Measurements from ENCODE around the gene GRIN1. TPM values are rescaled to one million over a fixed set of nuclear protein-coding genes. Genes with fewer than 3 reads are reported as not detected.

GRIN1 gene
- total and polyA plus RNA-seq, 2 of the 8 experiments (the other 6 are each of a cell fraction or from before 2014, with no cell fraction given): 0.48 to 2.1 TPM

GRCh38 chr9:137089232-137089947 is 49.6 kb upstream of the GRIN1 start:
- H3K14ac ChIP-seq (ENCODE audit: insufficient read length): no peak overlapping the region
- DNase-seq (ENCODE audit: low read depth in 1 of 2, low spot score in 2 of 2): no peak
- no peak overlapping the region for H2BK120ac ChIP-seq (replicated peaks; ENCODE audit: low read depth, low read length)
- peaks cover 0 to 9% (median 3%) of the 10 kb centered on the region in 4 experiments; a peak in 5 of 7 replicates for H3K27me3 ChIP-seq (replicated peaks in 1 of 4; ENCODE audit: control insufficient read depth in 3 of 4, extremely low read depth in 1 of 4, insufficient read depth in 3 of 4, low read length in 3 of 4)
- no peak overlapping the region for H3K18ac ChIP-seq (ENCODE audit: extremely low read depth, low read length)
- H3K4me2 ChIP-seq (ENCODE audit: insufficient read depth in 1 of 2, low read depth in 2 of 2, low read length in 2 of 2): no peak overlapping the region
- H3K79me1 ChIP-seq (ENCODE audit: low read depth, low read length): no peaks in the 10 kb centered on the region
- H3K4ac ChIP-seq (replicated peaks; ENCODE audit: insufficient read length, low read depth, low read length): no peak overlapping the region
- ChIA-PET CTCF (ENCODE audit: partially characterized antibody) (interaction anchor here (0.8 to 7.8 kb wide), 6 partner anchors 9 to 147 kb away, joined by 3 to 80 read pairs (median 4); partner anchors contain the start of gene SAPCD2), POLR2A (ENCODE audit: partially characterized antibody) (interaction anchor here (1.3 kb wide), 1 partner anchor 20 kb away, joined by 4 read pairs; no protein-coding TSS in a partner anchor)
- no peak overlapping the region for H4K5ac ChIP-seq (ENCODE audit: insufficient read length, low read depth, low read length)
- peaks cover 0 to 10% (median 4%) of the 10 kb centered on the region in 4 experiments; a peak in 4 of 7 replicates for H3K4me1 ChIP-seq (replicated peaks in 1 of 4; ENCODE audit: control insufficient read depth in 3 of 4, insufficient read depth in 4 of 4, low read length in 3 of 4)
- H3K23ac ChIP-seq (ENCODE audit: insufficient read length): no peak overlapping the region
- H3K79me2 ChIP-seq (ENCODE audit: control insufficient read depth in 1 of 2, insufficient read depth in 2 of 2, low read length in 2 of 2): no peaks in the 10 kb centered on the region
- H3K23me2 ChIP-seq (ENCODE audit: low read depth, low read length): peaks cover 12% of the 10 kb centered on the region; the same call in 1 of the 2 replicates
- no peak overlapping the region for H2BK15ac ChIP-seq (ENCODE audit: low read length)
- no peak overlapping the region for H2AK5ac ChIP-seq (ENCODE audit: low read depth, low read length)
- no peak overlapping the region for H2AFZ ChIP-seq (ENCODE audit: low read length)
- H3K4me3 ChIP-seq (ENCODE audit: extremely low read depth in 1 of 4, insufficient read depth in 2 of 4, low read depth in 3 of 4, low read length in 4 of 4): no peak overlapping the region
- WGBS, 2 experiments (ENCODE audit: extremely low coverage in 1 of 2, insufficient coverage in 1 of 2, insufficient read length in 1 of 2, insufficient replicate concordance in 2 of 2, low coverage in 1 of 2, low lambda C conversion rate in 2 of 2, missing lambda C conversion rate in 1 of 2): 89% methylated on average over 11 of the region's 11 CpGs; no CpG with 5 or more reads in 1 of the 2 experiments
- FAIRE-seq: no peak
- H2BK20ac ChIP-seq (ENCODE audit: low read length): no peak overlapping the region
- H3K9ac ChIP-seq (replicated peaks in 1 of 4; ENCODE audit: extremely low read depth in 1 of 4, low read depth in 3 of 4, low read length in 3 of 4): no peak overlapping the region
- H4K20me1 ChIP-seq (replicated peaks in 1 of 2; ENCODE audit: control insufficient read depth in 1 of 2, insufficient read depth in 2 of 2, low read length in 2 of 2): no peaks in the 10 kb centered on the region
- H2BK12ac ChIP-seq (ENCODE audit: low read depth, low read length): no peak overlapping the region
- H2BK5ac ChIP-seq (ENCODE audit: low read depth, low read length): no peak overlapping the region
- no peaks in the 10 kb centered on the region for H3K9me3 ChIP-seq (ENCODE audit: insufficient read depth in 2 of 2, low read depth in 1 of 2, low read length in 1 of 2)
- no peak overlapping the region for H3K56ac ChIP-seq (replicated peaks; ENCODE audit: insufficient read length, low read depth, low read length)
- TF ChIP-seq KDM5A (IDR thresholded peaks at IDR 0.05; ENCODE audit: low read length) (no peak), CHD1 (IDR thresholded peaks at IDR 0.05; ENCODE audit: low read depth, low read length) (no peak), RFX5 (IDR thresholded peaks at IDR 0.05; ENCODE audit: borderline replicate concordance, low read depth, low read length) (no peak), SIN3A (conservative IDR thresholded peaks at IDR 0.05 in 1 of 2, IDR thresholded peaks at IDR 0.05 in 1 of 2; ENCODE audit: low read depth in 1 of 2, low read length in 2 of 2) (no peak), ATF3 (IDR thresholded peaks at IDR 0.05; ENCODE audit: insufficient read depth, low read depth, low read length) (no peak), SP2 (IDR thresholded peaks at IDR 0.05; ENCODE audit: low read length) (no peak), GTF2F1 (IDR thresholded peaks at IDR 0.05; ENCODE audit: borderline replicate concordance, low read depth, low read length) (no peak)
- H4K8ac ChIP-seq (ENCODE audit: extremely low read depth, insufficient read depth, low read length): no peak overlapping the region
- no peaks in the 10 kb centered on the region; a peak in 1 of 8 replicates for H3K36me3 ChIP-seq (ENCODE audit: control insufficient read depth in 2 of 4, insufficient read depth in 4 of 4, low read length in 3 of 4)
- no peak overlapping the region for H4K91ac ChIP-seq (replicated peaks; ENCODE audit: insufficient read length, low read length)
- no peak overlapping the region for H3K27ac ChIP-seq (ENCODE audit: low read depth, low read length)

All from H1 (cell line).